Inferior parietal cortex (tissue), 1 donor: Measurements from ENCODE around the gene DCDC2C.

Source experiments
- DNase-seq: peaks from one replicate; pipeline ENCODE4 v3.0.0-alpha.2; 2016; ENCODE audit errors: extremely low spot score

Gene DCDC2C

GRCh38 chr2:3709225-3709624, 5.8 kb downstream of the DCDC2C start:
- no peak for DNase-seq

DNA sequence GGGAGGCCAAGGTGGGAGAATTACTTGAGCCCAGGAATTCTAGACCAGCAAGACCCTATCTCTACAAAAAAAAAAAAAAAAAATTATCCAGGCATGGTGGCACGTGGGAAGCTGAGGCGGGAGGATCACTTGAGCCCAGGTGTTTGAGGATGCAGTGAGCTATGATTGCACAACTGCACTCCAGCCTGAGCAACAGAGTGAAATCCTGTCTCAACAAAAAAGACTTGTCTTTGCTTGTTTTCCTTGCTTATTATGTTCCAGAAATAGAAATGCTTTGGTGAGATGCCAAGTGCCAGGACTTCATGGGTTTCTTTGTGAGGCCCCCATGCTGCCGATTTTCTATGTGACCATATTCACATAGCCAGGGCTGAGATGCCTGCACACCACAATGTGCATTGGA, 9.0 kb downstream of the DCDC2C start:
- DNase-seq: no peak

GRCh38 chr2:3712831-3713503, 9.6 kb downstream of the DCDC2C start:
- peak; percentile 61 for DNase-seq

GRCh38 chr2:3718679-3719078, 15.3 kb downstream of the DCDC2C start:
- DNase-seq: no peak

- DNase-seq: no peak
Measured at GRCh38 chr2:3725002-3725401, 21.6 kb downstream of the DCDC2C start.

DNA sequence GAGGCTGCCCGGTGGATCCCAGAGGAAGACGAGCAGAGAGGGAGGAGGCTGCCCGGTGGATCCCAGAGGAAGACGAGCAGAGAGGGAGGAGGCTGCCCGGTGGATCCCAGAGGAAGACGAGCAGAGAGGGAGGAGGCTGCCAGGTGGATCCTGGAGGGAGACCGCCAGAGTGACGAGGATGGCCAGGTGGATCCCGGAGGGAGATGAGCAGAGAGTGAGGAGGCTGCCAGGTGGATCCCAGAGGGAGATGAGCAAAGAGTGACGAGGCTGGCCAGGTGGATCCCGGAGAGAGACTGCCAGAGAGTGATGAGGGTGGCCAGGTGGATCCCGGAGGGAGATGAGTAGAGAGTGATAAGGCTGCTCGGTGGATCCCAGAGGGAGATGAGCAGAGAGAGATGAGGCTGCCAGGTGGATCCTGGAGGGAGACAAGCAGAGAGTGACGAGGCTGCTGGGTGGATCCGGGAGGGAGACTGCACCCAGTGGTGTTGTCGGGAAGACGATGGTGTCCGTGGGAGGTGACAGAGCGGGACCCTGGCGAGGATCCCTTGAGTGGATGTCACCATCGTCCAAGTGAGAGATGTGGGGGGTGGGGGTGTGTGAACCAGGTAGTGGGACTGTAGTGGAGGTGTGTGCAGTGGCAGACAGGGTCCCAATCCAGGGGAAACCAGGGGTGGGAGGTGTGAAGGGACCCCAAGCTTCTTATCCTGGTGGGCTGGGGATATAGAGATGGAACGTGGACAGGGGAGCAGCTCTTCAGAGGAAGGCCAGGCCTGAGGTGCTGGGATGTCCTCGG, 22.3 kb downstream of the DCDC2C start:
- DNase-seq: no peak

- no peak for DNase-seq
Measured at GRCh38 chr2:3726511-3726910, 23.1 kb downstream of the DCDC2C start.

DNA sequence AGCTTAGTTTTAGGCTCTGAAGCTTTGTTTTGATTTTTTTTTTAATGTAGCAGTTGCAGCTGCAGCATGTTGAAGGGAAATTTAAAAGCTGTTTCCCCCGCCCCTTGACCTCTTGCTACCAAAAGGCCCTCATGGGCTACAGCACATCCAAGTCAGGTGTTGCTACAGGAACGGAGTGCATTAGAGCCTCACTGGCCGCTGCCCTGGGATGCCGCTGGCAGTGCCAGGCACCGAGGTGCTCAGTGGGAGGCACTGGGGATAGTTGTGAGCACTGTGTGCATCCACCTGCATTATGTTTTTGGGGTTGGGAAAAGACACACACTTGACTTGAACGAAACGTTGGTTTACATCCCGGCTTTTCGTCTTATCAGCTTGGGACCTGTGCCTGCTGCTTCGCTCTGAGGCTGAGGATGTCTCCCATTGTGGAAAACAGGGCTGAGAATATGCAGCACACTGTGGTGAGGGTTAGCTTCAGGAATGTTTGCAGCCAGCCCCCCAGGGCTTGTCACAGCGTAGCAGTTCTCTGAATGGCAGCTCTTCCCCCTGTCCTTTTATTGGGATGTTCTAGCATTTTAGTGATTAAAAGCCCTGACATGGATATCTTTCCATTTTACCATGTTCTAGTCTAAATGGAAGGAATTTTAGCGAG, 24.1 kb downstream of the DCDC2C start:
- no peak for DNase-seq

- peak; percentile 67 for DNase-seq
Measured at GRCh38 chr2:3728104-3729054, 25.0 kb downstream of the DCDC2C start.

- no peak for DNase-seq
Measured at GRCh38 chr2:3729055-3729448, 25.7 kb downstream of the DCDC2C start.

DNA sequence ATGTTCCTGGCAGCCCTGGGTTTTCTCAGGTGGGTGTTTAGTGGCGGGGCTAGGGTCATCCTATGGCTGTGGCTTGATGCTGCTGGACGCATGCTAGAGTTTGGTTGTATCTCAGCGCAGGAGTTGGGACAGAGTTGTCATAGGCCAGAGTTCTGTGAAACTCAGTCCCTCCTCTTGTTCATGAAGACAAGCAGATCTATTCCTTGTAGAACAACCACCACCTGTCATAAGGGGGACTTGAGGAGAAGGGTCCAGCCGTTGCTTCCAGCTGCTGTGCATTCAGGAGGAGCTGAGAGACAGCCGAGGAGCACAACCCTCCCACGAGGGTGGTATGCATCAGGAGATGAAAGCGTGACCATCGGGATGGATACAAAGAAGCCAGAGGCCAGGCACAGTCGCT, 26.4 kb downstream of the DCDC2C start:
- DNase-seq: no peak

- no peak for DNase-seq
Measured at GRCh38 chr2:3730646-3731045, 27.3 kb downstream of the DCDC2C start.

DNA sequence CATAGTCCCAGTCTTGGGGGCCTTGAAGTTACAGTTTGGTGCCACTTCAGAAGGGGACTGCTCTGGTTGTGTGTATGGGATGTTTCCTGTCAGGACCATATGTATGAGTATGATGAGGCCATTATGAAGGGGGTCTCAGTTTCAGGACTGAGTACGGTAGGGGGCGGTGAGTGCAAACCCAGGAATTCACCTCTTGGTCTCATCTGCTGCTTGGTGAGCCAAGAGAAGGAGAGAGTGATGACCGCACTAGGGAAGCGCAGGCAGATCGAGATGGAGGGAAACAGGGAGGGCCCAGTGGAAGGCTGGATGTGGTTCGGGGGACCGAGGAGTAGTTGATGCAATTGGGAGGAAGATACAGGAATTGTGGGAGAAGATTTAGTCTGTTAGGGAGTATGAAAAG, 28.5 kb downstream of the DCDC2C start:
- no peak for DNase-seq

DNA sequence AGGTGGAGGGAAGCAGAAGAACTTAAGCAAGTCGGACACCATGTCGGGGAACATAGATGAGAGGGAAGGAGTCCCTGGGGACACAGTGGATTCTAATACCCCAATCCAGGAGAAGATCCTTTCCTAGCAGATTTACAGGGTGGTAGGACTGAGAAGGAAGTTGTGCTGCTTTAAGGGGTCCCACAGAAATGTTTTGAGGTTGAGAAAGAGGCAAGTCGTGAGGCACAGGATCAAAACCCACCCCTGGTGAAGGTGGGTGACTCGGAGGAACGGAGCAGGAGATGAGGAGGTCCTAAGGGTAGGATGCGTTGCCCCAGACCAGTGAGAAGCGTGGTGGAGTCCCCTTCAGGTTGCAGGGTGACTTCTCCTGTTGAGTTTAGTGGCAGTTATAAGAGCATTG, 32.7 kb downstream of the DCDC2C start:
- no peak for DNase-seq

DNA sequence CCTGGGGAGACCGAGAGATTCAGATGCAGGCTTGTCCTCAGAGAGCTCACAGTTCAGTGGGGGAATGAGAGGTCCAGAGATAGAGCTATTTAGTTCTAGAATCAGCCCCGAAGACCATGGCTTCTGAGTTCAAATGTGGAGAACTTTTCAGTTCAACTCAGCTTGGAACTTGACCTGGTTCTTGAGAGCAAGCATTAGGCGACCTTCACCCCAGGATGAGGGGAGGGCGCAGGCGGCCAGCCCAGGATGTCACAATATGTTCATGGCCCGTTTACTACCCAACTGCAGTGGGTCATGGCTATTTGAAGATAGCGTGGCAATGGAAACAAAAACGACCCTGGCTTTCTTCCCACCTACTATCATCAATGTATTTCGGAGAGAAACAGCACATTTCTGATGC, 33.8 kb downstream of the DCDC2C start:
- no peak for DNase-seq

- DNase-seq: no peak
Measured at GRCh38 chr2:3738454-3738853, 35.1 kb downstream of the DCDC2C start.

- no peak for DNase-seq
Measured at GRCh38 chr2:3739313-3739712, 35.9 kb downstream of the DCDC2C start.

GRCh38 chr2:3741396-3741795, 38.0 kb downstream of the DCDC2C start:
- DNase-seq: no peak

DNA sequence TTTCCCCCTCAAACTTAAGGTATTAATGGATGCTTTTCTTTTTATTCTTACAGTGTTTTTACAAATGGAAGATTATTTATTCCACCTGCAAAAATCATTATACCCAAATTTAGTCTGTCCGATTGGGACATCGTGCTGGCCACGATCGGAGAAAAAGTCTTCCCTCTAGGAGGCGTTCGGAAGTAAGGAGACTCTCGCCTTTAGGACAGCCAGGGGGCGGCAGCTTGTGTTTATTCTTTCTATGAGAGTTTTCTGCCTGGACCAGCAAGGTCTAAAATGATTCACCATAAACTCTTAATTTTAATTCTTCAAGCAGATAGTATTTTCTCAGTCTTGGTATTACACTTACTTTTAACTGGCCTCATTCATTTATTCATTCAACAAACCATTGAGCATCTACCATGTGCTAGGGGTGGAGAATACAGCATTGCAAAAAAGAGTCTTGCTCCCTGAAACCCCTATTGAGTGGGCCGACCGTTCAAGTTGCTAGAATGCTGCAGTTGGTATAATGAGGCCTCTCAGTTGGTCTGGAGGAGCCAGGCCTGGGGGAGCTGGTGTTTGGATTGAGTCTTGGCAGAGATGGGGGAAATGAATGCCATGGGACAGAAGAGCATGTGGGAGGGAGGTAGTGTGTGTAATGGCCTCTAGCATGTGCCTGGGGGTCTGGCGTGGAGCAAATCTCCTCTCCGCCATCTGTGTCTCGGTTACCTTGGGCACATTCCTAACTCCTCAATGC, 38.7 kb downstream of the DCDC2C start:
- no peak for DNase-seq

DNA sequence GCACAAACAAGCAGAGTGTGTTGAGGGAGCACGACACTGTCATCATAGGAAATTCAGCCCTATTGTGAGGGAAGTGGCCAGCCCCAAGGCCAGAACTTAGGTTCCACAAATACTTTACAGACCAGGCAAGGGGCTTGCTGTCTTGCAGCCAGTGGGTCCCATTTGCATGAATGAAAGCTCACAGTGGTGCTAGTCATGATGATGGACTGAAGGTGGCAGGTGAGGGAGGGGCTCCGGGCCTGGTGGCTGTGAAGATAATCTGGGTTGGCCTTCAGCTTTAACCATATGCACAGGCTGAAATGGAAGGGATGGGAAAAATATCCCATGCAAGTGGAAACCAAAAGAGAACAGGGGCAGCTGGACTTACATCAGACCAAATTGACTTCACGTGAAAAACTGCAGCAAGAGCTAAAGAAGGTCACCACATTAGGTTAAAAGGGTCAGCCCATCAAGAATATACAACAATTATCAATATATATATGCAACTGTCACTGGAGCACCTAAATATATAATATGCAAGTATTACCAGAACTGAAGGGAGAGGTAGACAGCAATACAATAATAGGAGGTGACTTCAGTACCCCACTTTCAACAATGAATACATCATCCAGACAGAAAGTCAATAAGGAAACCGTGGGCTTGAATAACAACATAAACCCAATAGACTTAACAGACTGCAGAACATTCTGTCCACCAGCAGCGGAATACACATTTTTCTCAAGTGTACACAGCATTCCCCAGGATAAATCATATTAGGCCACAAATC, 39.6 kb downstream of the DCDC2C start:
- DNase-seq: no peak
